CD4-positive, alpha-beta T cell (primary cell): Measurements from ENCODE around the gene FBXO7. TPM values are rescaled to one million over a fixed set of nuclear protein-coding genes. Genes with fewer than 3 reads are reported as not detected.

Experiments
- ATAC-seq: fragments of 200-7000 bp; cut with Tn5 transposase; one replicate; pipeline ENCODE4 v1.10.0; 2022; ENCODE audit warnings: mild to moderate bottlenecking; ENCODE audit not compliant: poor library complexity
- CTCF ChIA-PET: fragments of 350-600 bp; sonication (Branson Sonifier 250); formaldehyde crosslinking; loops from one replicate; lab custom pipeline; 2021; ENCODE audit warnings: antibody characterized with exemption, inconsistent platforms; lab: Charles Lee
- POLR2A ChIA-PET: fragments of 350-600 bp; sonication (Branson Sonifier 250); formaldehyde crosslinking; loops from one replicate; lab custom pipeline; 2021; ENCODE audit warnings: antibody characterized with exemption, inconsistent platforms; lab: Charles Lee
- DNase-seq, 14 experiments: peaks; one replicate each; pipeline ENCODE4 v3.0.0-alpha.2; 2013 to 2020; ENCODE audit warnings: mixed read lengths in 2 of 14
- H3K27ac ChIP-seq, 2 donors: one replicate each; pipeline versions ENCODE4 v1.5.1 to v1.7.0; 2013; ENCODE audit warnings: low read length in 2 of 2, low read depth in 1 of 2, mild to moderate bottlenecking in 1 of 2
- H3K27me3 ChIP-seq, 2 experiments: 1 replicate in 1 of 2; 2 replicates in 1 of 2; pipeline versions ENCODE4 v1.6.1 to v1.7.0; 2013; ENCODE audit warnings: low read length in 2 of 2, control low read depth in 1 of 2, mild to moderate bottlenecking in 1 of 2, moderate library complexity in 1 of 2; ENCODE audit not compliant: insufficient read depth in 2 of 2, control insufficient read depth in 1 of 2
- H3K36me3 ChIP-seq: one replicate; pipeline ENCODE4 v1.6.1; 2013; ENCODE audit warnings: low read length, control low read depth; ENCODE audit not compliant: insufficient read depth
- H3K4me1 ChIP-seq: one replicate; pipeline ENCODE4 v1.6.1; 2013; ENCODE audit warnings: low read length, control low read depth; ENCODE audit not compliant: insufficient read depth
- H3K4me3 ChIP-seq: one replicate; pipeline ENCODE4 v1.5.1; 2013; ENCODE audit warnings: mild to moderate bottlenecking, low read length, moderate library complexity
- H3K9me3 ChIP-seq, 2 experiments: 1 replicate in 1 of 2; 2 replicates in 1 of 2; pipeline versions ENCODE4 v1.6.1 to v1.7.0; 2013; ENCODE audit warnings: low read length in 2 of 2, mild to moderate bottlenecking in 2 of 2, control low read depth in 1 of 2, moderate library complexity in 1 of 2; ENCODE audit not compliant: control insufficient read depth in 1 of 2, insufficient read depth in 1 of 2
- H3K27ac Mint-ChIP-seq: one replicate; pipeline ENCODE4 v1.8.0; 2020; ENCODE audit warnings: mixed read lengths
- H3K27me3 Mint-ChIP-seq: one replicate; pipeline ENCODE4 v1.8.0; 2021; ENCODE audit warnings: mixed read lengths
- H3K36me3 Mint-ChIP-seq: one replicate; pipeline ENCODE4 v1.8.0; 2021; ENCODE audit warnings: low read depth, mixed read lengths
- H3K4me1 Mint-ChIP-seq: one replicate; pipeline ENCODE4 v1.8.0; 2021; ENCODE audit warnings: low read depth, mixed read lengths
- H3K4me3 Mint-ChIP-seq: one replicate; pipeline ENCODE4 v1.8.0; 2020; ENCODE audit warnings: mild to moderate bottlenecking, mixed read lengths
- H3K9me3 Mint-ChIP-seq: one replicate; pipeline ENCODE4 v1.8.0; 2020; ENCODE audit warnings: mixed read lengths
- intact Hi-C, 2 experiments: fragments of 100-400 bp; cut with DNase I in 1 of 2; cut with micrococcal nuclease in 1 of 2; formaldehyde crosslinking; loops; one replicate each; pipeline versions ENCODE4 v1.15.1 to v1.9.0; 2023 to 2025; cut with DNase I, micrococcal nuclease
- total RNA-seq, 174 experiments: library from RNA in 2 of 174; stranded (reverse) in 2 of 174; gene quantifications; one replicate each; pipeline ENCODE4 v1.2.3 and lab custom pipeline; 2021 to 2026
- TF ChIP-seq, protein P1 (sequence below): fragments of 200-600 bp; IDR thresholded peaks from one replicate; pipeline ENCODE4 v1.8.0; 2022; ENCODE audit warnings: antibody characterized with exemption, mild to moderate bottlenecking

FBXO7 gene
- total RNA-seq, 2 experiments from 2014 or later, result 161 to 169 TPM

DNA sequence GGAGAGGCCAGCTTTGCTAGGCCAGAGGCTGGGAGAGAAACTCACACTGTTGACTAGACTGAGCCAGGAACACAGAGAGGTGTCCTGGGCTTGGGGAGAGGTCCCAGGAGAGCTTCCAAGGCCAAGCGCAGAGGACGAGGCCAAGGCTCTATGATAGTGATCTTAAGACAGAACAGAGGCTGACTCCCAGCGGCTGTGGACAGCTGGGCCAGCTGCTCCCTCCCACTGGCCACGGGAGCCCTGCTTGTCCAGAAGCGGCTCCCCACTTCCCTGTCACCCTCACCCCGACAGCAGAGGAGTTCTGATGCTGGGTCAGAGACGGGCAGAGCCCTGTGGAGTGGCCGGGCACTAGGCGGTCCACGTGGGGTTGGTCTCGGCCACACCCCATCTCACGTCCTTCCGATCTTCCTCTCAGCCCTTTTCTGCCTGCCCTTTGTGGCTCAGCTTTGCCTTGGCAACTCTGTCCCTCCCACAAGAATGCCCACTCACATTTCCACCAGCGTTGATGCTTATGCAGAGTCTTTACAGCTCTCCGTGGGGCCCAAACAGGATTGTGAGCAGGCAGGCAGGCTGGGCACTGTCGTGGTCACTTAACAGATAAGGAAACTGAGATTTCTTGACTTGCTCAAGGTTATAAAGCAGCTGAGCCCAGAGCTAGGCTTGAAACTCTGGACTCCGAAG, 68.2 kb downstream of the FBXO7 start:
- H3K36me3 ChIP-seq, result no peaks in the 10 kb centered on the region
- H3K4me3 ChIP-seq, result no peak overlapping the region
- Mint-ChIP-seq H3K27ac (no peak overlapping the region), H3K27me3 (peaks cover 4% of the 10 kb centered on the region), H3K9me3 (no peaks in the 10 kb centered on the region), H3K36me3 (no peaks in the 10 kb centered on the region), H3K4me1 (no peaks in the 10 kb centered on the region), H3K4me3 (no peak overlapping the region)
- H3K27me3 ChIP-seq, result peaks cover 0 to 2% of the 10 kb centered on the region in 2 experiments
- ChIA-PET CTCF (no interaction called here), POLR2A (no interaction called here)
- TF ChIP-seq, protein P1, sequence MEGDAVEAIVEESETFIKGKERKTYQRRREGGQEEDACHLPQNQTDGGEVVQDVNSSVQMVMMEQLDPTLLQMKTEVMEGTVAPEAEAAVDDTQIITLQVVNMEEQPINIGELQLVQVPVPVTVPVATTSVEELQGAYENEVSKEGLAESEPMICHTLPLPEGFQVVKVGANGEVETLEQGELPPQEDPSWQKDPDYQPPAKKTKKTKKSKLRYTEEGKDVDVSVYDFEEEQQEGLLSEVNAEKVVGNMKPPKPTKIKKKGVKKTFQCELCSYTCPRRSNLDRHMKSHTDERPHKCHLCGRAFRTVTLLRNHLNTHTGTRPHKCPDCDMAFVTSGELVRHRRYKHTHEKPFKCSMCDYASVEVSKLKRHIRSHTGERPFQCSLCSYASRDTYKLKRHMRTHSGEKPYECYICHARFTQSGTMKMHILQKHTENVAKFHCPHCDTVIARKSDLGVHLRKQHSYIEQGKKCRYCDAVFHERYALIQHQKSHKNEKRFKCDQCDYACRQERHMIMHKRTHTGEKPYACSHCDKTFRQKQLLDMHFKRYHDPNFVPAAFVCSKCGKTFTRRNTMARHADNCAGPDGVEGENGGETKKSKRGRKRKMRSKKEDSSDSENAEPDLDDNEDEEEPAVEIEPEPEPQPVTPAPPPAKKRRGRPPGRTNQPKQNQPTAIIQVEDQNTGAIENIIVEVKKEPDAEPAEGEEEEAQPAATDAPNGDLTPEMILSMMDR, result no peak
- no peaks in the 10 kb centered on the region for H3K4me1 ChIP-seq
- intact Hi-C loops, result no loop called here
- H3K9me3 ChIP-seq, result no peaks in the 10 kb centered on the region
- H3K27ac ChIP-seq, result no peak overlapping the region
- DNase-seq, result no peak
- ATAC-seq, result no peak

DNA sequence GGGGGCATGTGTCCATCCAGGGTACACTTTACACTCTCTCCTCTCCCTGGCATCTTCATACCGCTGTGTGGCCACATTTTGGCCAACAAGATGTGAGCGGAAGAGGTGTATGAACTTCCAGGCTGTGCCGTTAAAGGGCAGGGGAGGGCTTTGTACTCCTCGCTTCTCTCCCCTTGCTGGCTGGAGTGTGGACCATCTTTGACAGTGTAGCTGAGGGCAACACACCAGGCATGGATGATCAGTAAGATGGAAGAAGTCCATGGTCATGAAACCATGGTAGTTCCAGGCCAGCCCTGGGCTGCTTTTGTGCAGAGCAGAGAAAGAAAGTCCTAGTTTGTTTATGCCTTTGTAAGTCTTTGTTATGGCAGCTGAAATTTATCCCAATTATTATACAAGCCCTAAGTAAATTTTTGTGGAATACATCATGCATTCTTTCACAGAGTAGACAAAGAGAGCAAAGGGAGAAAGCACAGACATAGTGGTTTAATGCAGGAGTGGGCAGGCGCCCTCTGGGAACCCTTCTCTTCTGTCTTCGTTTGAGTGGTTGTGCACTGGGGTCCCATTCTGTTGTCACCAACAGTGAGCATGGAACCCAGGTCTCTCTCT, 70.4 kb downstream of the FBXO7 start:
- no peak for ATAC-seq

GRCh38 chr22:32545801-32546200, 71.2 kb downstream of the FBXO7 start:
- Histone ChIP-seq H3K36me3 (no peaks in the 10 kb centered on the region), H3K27ac (no peak overlapping the region), H3K27me3 (peaks cover 0 to 5% of the 10 kb centered on the region in 2 experiments), H3K4me3 (no peak overlapping the region), H3K4me1 (no peaks in the 10 kb centered on the region), H3K9me3 (no peaks in the 10 kb centered on the region)
- peaks cover 8% of the 10 kb centered on the region for H3K27me3 Mint-ChIP-seq
- ATAC-seq (no peak), DNase-seq (no peak)
- no peak overlapping the region for H3K27ac Mint-ChIP-seq
- H3K36me3 Mint-ChIP-seq, result no peaks in the 10 kb centered on the region
- CTCF ChIA-PET, result no interaction called here
- intact Hi-C loops, result no loop called here
- no peaks in the 10 kb centered on the region for H3K9me3 Mint-ChIP-seq
- no peak overlapping the region for H3K4me3 Mint-ChIP-seq
- POLR2A ChIA-PET, result no interaction called here
- TF ChIP-seq, protein P1, result no peak
- no peaks in the 10 kb centered on the region for H3K4me1 Mint-ChIP-seq

More for the DNA sequence above, 70.4 kb downstream of the FBXO7 start:
- no peaks in the 10 kb centered on the region for H3K4me1 ChIP-seq
- Mint-ChIP-seq H3K36me3 (no peaks in the 10 kb centered on the region), H3K4me3 (no peak overlapping the region), H3K27me3 (peaks cover 8% of the 10 kb centered on the region), H3K9me3 (no peaks in the 10 kb centered on the region), H3K27ac (no peak overlapping the region), H3K4me1 (no peaks in the 10 kb centered on the region)
- CTCF ChIA-PET, result no interaction called here
- H3K27ac ChIP-seq, result no peak overlapping the region
- intact Hi-C loops, result no loop called here
- TF ChIP-seq, protein P1, result no peak
- H3K36me3 ChIP-seq, result no peaks in the 10 kb centered on the region
- H3K27me3 ChIP-seq, result peaks cover 0 to 5% of the 10 kb centered on the region in 2 experiments
- H3K4me3 ChIP-seq, result no peak overlapping the region
- H3K9me3 ChIP-seq, result no peaks in the 10 kb centered on the region
- no peak for DNase-seq
- POLR2A ChIA-PET, result no interaction called here
